Measurements from ENCODE around the gene MYH16.
"Not testable (repeated sequence)": the region's sequence is repeated elsewhere in the genome, so short reads cannot be mapped to it uniquely, and the experiment has no call there.

MYH16 gene

DNA sequence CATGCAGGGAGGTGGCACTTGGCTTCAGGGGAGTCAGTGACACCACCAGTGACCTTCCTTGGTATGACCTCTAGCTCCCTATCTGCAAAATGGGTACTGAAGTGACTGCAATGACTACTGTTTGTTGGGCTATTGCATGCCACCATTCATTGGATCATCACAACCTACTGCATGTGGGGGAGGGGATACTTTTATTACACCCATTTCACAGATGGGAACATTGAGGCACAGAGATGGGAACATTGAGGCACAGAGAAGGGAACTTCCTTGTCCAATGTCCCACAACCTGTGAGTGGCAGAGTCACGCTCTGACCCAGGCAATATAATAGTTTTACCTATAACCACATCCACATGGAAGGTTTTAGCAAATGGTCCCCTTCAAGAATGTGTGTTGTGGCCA is 12.2 kb upstream of the MYH16 start:
- DNase-seq = no peak

- DNase-seq = no peak
Measured at GRCh38 chr7:99261646-99262045, 11.0 kb upstream of the MYH16 start.

DNA sequence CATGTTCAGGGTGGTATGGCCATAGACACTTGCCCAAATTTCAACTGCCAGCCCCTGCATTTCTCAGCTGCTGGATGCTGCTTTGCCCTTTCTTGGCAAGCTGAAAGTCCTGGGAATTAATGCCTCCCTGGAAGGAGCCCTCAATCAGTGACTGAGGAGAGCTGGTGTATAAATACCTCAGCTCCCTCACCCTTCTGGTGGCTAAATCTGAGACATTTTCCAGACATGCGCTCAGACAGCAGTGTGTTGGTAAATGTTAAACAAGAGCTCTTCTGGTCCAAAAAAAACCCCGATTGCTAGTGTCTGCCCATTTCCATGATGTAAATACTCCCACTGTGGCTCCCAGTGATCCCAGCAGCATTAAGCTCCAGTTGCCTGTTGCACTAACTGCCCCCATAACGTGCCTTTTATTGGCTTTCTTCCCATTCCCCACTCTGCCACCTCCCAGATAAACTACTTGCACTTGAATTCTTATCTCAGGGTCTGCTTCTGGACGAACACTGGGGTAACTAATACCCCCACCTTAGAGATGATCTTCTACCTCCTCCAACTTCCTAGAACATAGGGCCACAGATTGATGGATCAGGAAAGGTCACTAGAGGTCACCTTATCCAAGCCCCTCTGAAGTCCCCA is 6.7 kb upstream of the MYH16 start:
- DNase-seq = no peak

GRCh38 chr7:99267481-99267840 is 5.2 kb upstream of the MYH16 start:
- no peak for DNase-seq

DNA sequence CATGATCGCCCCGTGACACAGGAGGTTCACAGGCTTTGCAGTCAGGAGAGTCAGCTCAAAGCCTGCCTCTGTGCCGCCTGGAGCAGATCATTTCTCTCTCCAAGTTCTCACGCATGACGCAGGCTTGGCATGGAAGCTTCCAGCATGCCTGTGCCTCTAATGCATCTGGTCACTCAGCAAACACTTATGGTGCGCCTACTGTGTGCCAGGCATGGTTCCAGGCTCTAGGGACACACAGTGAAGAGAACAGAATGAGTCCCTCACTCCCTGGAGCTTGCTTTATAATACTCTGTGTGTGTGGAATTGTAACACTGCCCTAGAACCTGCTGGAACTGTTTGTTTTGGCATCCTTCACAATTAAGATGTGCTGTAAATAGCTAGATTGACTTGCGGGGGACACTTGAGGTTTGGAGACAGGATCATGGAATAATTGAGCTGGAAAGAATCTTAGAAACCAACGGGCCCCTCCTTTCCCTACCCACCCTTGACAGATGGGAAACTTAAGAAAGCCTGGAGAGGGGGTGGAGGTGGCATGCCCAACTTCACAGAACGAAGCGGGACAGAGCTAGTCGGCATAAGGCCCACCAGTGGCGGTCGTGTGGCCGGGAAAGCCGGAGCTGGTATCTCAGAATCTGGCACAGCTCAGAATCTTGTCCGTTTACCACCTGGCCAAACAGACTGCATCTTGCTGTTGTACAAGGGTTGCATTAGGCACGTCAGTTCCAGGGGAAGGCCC is 4.6 kb upstream of the MYH16 start:
- DNase-seq = peak; percentile 39

GRCh38 chr7:99268577-99268908 is 4.1 kb upstream of the MYH16 start:
- DNase-seq = no peak

DNA sequence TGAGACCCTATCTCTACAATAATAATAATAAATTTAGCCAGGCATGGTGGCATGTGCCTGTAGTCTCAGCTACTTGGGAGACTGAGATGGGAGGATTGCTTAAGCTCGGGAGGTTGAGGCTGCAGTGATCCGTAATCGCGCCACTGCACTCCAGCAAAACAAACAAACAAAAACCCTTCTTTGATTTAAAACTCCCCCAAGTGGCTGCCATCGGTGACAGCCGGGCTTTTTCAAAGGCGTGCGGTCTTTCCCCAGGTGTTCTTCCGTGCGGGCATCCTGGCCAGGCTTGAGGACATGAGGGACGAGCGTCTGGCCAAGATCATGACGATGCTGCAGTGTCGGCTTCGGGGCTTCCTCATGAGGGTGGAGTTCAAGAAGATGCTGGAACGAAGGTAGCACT is 1.9 kb upstream of the MYH16 start:
- no peak for DNase-seq

- DNase-seq = not testable (repeated sequence)
Measured at GRCh38 chr7:99273561-99273960, 922 bp downstream of the MYH16 start.

- not testable (repeated sequence) for DNase-seq
Measured at GRCh38 chr7:99274908-99275307, 2.3 kb downstream of the MYH16 start.

DNA sequence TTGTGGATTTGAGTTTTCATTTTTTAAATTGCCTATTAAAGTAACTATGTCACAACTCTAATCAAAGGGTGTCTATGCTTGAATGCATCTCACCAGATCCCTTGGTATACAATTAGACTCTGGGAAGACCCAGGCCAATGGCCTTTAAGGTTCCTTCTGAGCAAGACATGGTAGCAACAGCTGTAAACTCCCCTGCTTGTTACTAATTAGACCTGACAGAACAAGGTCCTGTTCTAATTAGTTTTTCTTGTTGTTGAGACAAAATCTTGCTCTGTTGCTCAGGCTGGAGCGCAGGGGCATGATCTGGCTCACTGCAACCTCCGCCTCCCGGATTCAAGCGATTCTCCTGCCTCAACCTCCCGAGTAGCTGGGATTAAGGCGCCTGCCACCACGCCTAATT is 2.9 kb downstream of the MYH16 start:
- DNase-seq = no peak

GRCh38 chr7:99278180-99278579 is 5.5 kb downstream of the MYH16 start:
- no peak for DNase-seq

DNA sequence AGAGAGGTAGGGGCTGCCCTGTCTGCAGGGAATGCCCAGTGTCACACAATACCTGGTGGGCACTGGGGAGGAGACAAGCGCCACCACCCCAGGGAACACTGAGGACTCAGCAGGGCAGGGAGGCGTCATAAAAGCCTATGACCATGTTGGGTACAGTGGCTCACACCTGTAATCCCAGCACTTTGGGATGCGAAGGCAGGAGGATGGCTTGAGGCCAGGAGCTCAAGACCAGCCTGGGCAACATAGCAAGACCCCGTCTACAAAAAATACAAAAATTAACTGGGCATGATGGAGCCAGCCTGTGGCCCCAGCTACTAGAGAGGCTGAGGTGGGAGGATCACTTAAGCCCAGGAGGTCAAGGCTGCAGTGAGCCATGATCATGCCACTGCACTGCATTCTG is 11.5 kb downstream of the MYH16 start:
- not testable (repeated sequence) for DNase-seq

- DNase-seq = no peak
Measured at GRCh38 chr7:99287779-99288534, 15.3 kb downstream of the MYH16 start.

GRCh38 chr7:99289185-99289584 is 16.5 kb downstream of the MYH16 start:
- no peak for DNase-seq

DNA sequence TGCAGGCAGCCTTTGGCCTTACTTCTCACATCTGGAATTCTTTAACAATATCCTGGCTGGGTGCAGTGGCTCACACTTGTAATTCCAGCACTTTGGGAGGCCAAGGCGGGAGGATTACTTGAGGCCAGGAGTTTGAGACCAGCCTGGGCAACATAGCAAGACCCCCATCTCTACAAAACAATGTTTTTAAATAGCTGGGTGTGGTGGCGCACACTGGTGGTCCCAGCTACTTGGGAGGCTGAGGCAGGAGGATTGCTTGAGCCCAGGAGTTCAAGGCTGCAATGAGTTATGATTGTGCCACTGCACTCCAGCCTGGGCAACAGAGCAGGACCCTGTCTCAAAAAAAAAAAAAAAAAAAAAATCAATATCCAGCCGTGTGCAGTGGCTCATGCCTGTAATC is 17.5 kb downstream of the MYH16 start:
- not testable (repeated sequence) for DNase-seq

DNA sequence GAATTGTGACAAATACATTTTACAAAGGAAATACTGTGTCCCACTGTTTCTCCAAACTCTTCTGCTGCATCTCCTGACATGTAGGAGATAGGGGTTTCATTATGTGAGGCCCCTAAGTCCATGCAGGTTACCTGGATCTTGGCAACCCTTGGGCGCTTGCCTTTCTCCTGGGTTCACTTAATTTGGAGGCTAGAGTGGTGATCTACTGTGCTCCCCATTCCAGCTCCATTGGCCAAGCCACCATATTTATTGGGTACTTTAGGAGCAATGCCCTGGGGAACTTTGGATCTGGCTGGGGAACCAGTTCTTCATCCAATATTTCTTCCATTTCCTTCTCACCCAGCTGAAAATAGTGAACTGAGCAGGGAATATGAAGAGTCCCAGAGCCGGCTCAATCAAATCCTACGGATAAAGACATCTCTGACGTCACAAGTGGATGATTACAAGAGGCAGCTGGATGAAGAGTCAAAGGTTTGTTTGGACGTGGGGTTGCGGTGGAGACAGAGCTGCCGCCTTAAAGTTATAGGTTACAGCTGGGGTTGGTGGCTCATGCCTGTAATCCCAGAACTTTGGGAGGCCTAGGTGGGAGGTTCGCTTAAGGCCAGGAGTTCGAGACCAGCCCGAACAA is 18.5 kb downstream of the MYH16 start:
- DNase-seq = no peak

GRCh38 chr7:99292127-99292526 is 19.5 kb downstream of the MYH16 start:
- no peak for DNase-seq

DNA sequence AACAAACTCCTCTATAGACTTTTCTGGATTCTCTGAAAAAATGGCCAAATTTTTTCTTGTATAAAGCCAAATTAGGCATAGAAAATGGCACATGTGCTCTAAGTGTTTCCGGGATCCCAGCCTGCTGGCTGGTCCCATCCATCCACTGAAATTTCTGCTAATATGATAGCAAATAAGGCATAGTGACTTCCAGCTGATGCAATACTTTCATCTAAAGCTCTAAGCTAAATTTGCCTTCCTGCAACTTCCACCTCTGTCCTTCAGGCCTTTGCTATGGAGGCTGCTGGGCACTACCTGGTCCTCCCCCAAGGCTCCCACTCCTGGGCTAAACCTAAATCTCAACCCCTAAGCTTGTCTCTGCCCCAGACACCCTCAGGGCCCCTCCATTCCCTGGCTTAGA is 20.5 kb downstream of the MYH16 start:
- DNase-seq = no peak

DNA sequence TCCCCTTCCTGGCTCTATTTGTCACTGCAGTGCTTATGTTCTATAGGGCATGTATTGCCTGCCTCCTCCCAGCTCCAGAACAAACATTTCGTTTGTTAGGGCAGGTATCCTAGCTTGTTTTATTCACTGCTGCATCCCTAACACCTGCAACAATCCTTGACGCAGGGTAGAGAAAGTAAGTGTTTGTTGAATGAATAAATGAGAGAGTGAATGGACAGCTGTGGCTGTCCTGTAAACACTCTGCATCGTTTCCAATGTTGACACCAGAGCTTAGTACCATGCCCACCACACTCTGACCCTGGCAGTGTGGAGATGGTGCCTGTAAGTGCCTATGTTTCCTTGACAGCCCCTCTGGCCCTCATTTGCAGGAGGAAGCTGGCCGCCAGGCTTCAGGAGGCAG is 21.0 kb downstream of the MYH16 start:
- no peak for DNase-seq

GRCh38 chr7:99296471-99296870 is 23.8 kb downstream of the MYH16 start:
- DNase-seq = no peak

GRCh38 chr7:99301496-99301895 is 28.9 kb downstream of the MYH16 start:
- DNase-seq = no peak

DNA sequence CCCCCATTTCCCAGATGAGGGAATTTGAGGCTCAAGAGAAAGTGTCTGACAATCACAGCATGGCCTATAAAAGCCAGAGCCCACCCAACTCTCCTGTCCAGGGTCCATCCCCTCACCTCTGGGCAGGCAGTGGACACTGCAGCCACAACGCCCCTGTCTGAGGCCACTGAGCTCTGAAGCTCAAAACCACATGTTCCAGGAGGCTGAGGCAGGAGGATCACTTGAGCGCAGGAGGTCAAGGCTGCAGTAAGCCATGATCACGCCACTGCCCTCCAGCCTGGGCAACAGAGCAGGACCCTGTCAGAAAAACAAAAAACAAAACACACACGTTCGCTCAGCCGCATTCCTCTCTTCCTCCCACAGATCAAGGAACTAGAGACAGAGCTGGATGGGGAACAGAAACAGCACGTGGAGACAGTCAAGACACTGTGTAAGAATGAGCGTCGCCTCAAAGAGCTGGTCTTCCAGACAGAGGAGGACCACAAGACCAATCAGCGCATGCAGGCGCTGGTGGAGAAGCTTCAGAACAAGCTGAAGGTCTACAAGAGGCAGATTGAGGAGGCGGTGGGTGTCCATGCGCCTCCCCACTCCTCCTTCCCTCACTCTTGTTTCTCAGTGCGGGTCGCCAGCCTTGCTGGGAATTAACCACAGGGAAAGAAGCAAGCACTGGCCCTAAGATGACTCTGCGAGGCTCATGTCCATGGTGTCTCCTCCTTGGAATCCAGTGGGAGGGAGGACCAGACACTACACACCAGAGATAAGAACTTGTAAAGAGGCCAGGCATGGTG is 33.0 kb downstream of the MYH16 start:
- no peak for DNase-seq

GRCh38 chr7:99308461-99309074 is 35.9 kb downstream of the MYH16 start:
- DNase-seq = no peak

Measured in DMS79 treated with DMSO at 0.1 percent for 48 hours (cell line).